Endothelial cell of umbilical vein (primary cell): ENCODE data around the gene GTF3C4. TPM values are rescaled to one million over a fixed set of nuclear protein-coding genes. Genes with fewer than 3 reads are reported as not detected.

ENCODE experiments used
- BruUV-seq: library from RNA; stranded (reverse); fragments of 400-500 nt; replicated peaks from 2 replicates; lab custom pipeline; 2021; lab: Mats Ljungman, UMichigan
- CTCF ChIA-PET: fragments of 300-600, 350-600 bp; sonication (Branson Sonifier 250); formaldehyde crosslinking; loops from one replicate; lab custom pipeline; 2021; ENCODE audit warnings: antibody characterized with exemption, inconsistent platforms; lab: Charles Lee
- POLR2A ChIA-PET: fragments of 300-600, 350-600 bp; sonication (Branson Sonifier 250); formaldehyde crosslinking; loops from one replicate; lab custom pipeline; 2021; ENCODE audit warnings: antibody characterized with exemption, inconsistent platforms; lab: Charles Lee
- DNase-seq: peaks from one replicate; pipeline ENCODE4 v3.0.0-alpha.2; 2011; ENCODE audit warnings: low read depth, low spot score
- FAIRE-seq: peaks from 2 replicates; lab custom pipeline; 2011; peaks lifted over from hg19 to GRCh38; lab: Jason Lieb, UNC
- H2AFZ ChIP-seq: 2 replicates; pipeline ENCODE4 v1.6.0; 2012; ENCODE audit warnings: low read depth, low read length, control low read depth, inconsistent platforms
- H3K27ac ChIP-seq: 2 replicates; pipeline ENCODE4 v1.5.1; 2011; ENCODE audit warnings: low read depth, mild to moderate bottlenecking, control low read depth, low read length, moderate library complexity; ENCODE audit not compliant: insufficient read depth
- H3K27me3 ChIP-seq, 2 experiments: 2 replicates each; pipeline versions ENCODE4 v1.6.0 to v1.6.1; 2011; ENCODE audit warnings: low read length in 2 of 2, mixed read lengths in 1 of 2; ENCODE audit not compliant: control insufficient read depth in 2 of 2, insufficient read depth in 2 of 2
- H3K36me3 ChIP-seq, 2 experiments: 2 replicates in 1 of 2; 3 replicates in 1 of 2; pipeline ENCODE4 v1.5.1; 2011; ENCODE audit warnings: low read length in 2 of 2, mild to moderate bottlenecking in 1 of 2, moderate library complexity in 1 of 2; ENCODE audit not compliant: control insufficient read depth in 2 of 2, insufficient read depth in 2 of 2; ENCODE audit errors: extremely low read depth in 1 of 2
- H3K4me1 ChIP-seq: 3 replicates; pipeline ENCODE4 v1.5.1; 2011; ENCODE audit warnings: mild to moderate bottlenecking, low read length; ENCODE audit not compliant: control insufficient read depth, insufficient read depth; ENCODE audit errors: extremely low read depth
- H3K4me2 ChIP-seq: 2 replicates; pipeline ENCODE4 v1.6.1; 2011; ENCODE audit warnings: low read length, control low read depth, mixed read lengths; ENCODE audit not compliant: insufficient read depth
- H3K4me3 ChIP-seq, 3 experiments: fragments of 200-600 bp in 1 of 3; sonication (generic), shearing (Covaris generic) in 1 of 3; replicated peaks in 1 of 3; 2 replicates each; pipeline ENCODE4 v1.5.1; 2011 to 2016; ENCODE audit warnings: control low read depth in 3 of 3, low read length in 3 of 3, mild to moderate bottlenecking in 2 of 3, inconsistent platforms in 1 of 3, low read depth in 1 of 3, moderate library complexity in 1 of 3; ENCODE audit not compliant: insufficient read depth in 1 of 3
- H3K79me2 ChIP-seq: 2 replicates; pipeline ENCODE4 v1.6.0; 2012; ENCODE audit warnings: low read length, inconsistent platforms; ENCODE audit not compliant: control insufficient read depth, insufficient read depth
- H3K9ac ChIP-seq: replicated peaks from 2 replicates; pipeline ENCODE3; 2011; ENCODE audit warnings: low read length, control low read depth; ENCODE audit not compliant: insufficient read depth; ENCODE audit errors: extremely low read depth
- H3K9me1 ChIP-seq: replicated peaks from 3 replicates; pipeline ENCODE4 v1.6.0; 2011; ENCODE audit warnings: mild to moderate bottlenecking, low read length; ENCODE audit not compliant: control insufficient read depth, insufficient read depth; ENCODE audit errors: extremely low read depth
- H3K9me3 ChIP-seq: replicated peaks from 2 replicates; pipeline ENCODE4 v1.5.1; 2012; ENCODE audit warnings: low read length, inconsistent platforms; ENCODE audit not compliant: control insufficient read depth, insufficient read depth
- H4K20me1 ChIP-seq: replicated peaks from 2 replicates; pipeline ENCODE3; 2011; ENCODE audit warnings: mild to moderate bottlenecking, low read length; ENCODE audit not compliant: control insufficient read depth, insufficient read depth; ENCODE audit errors: extremely low read depth
- CTCF ChIP-seq, 2 donors: IDR thresholded peaks; 1 replicate in 1 of 2; 2 replicates in 1 of 2; pipeline ENCODE4 v1.5.1; 2011; ENCODE audit warnings: low read length in 2 of 2, mild to moderate bottlenecking in 2 of 2, moderate library complexity in 2 of 2, control low read depth in 1 of 2, inconsistent platforms in 1 of 2, low read depth in 1 of 2; ENCODE audit not compliant: insufficient read depth in 1 of 2; ENCODE audit errors: extremely low read depth in 1 of 2
- EZH2 ChIP-seq: IDR thresholded peaks from 2 replicates; pipeline ENCODE4 v1.6.1; 2012; ENCODE audit warnings: borderline replicate concordance, low read depth, mild to moderate bottlenecking, moderate library complexity, low read length, inconsistent platforms; ENCODE audit not compliant: severe bottlenecking
- FOS ChIP-seq: IDR thresholded peaks from 2 replicates; pipeline ENCODE4 v1.6.1; 2011; ENCODE audit warnings: mild to moderate bottlenecking, low read length, moderate library complexity, borderline replicate concordance; ENCODE audit not compliant: insufficient read depth
- GATA2 ChIP-seq: IDR thresholded peaks from 2 replicates; pipeline ENCODE4 v1.7.0; 2011; ENCODE audit warnings: low read depth, mild to moderate bottlenecking, moderate library complexity, mixed read lengths, low read length; ENCODE audit not compliant: insufficient read length, insufficient read depth
- JUN ChIP-seq: IDR thresholded peaks from 2 replicates; pipeline ENCODE4 v1.6.1; 2011; ENCODE audit warnings: borderline replicate concordance, low read depth; ENCODE audit not compliant: insufficient read length, insufficient read depth
- MAX ChIP-seq: IDR thresholded peaks from 2 replicates; pipeline ENCODE4 v1.6.1; 2011; ENCODE audit not compliant: insufficient read depth, insufficient read length
- MYC ChIP-seq: IDR thresholded peaks from one replicate; pipeline ENCODE4 v1.6.1; 2011; ENCODE audit warnings: mild to moderate bottlenecking, low read depth, low read length
- POLR2A ChIP-seq: IDR thresholded peaks from 2 replicates; pipeline ENCODE4 v1.6.1; 2012; ENCODE audit warnings: low read depth, mild to moderate bottlenecking, control low read depth, low read length
- POLR2AphosphoS5 ChIP-seq: IDR thresholded peaks from 2 replicates; pipeline ENCODE4 v1.6.1; 2012; ENCODE audit warnings: low read depth, mild to moderate bottlenecking, control low read depth, low read length, moderate library complexity; ENCODE audit not compliant: insufficient read depth
- dilution Hi-C: fragments of 300-500 bp; cut with MboI; formaldehyde crosslinking; loops from one replicate; pipeline ENCODE4 v1.15.0; 2019; ENCODE audit warnings: low sequenced_read_pairs; ENCODE audit not compliant: extremely low pct_ligation_motif_present
- intact Hi-C: fragments of 100-400 bp; cut with micrococcal nuclease; formaldehyde crosslinking; loops from one replicate; pipeline ENCODE4 v1.10.0; 2022
- polyA plus RNA-seq, 4 experiments: library from polyadenylated mRNA; depleted of rRNA in 3 of 4; stranded (reverse) in 3 of 4; unstranded in 1 of 4; fragments of >200 nt; gene quantifications; 2 replicates each; pipeline versions ENCODE4 v1.2.1 to v1.2.3, GENCODE V29; 2011 to 2012; ENCODE audit warnings: missing spikeins in 1 of 4
- total RNA-seq: library from RNA; stranded (reverse); gene quantifications from 2 replicates; pipeline ENCODE4 v1.2.3, GENCODE V29; 2021

The GTF3C4 gene
- total and polyA plus RNA-seq, 2 donors (not counting 3 experiments of a cell fraction or from before 2014, with no cell fraction given) = 3.3 to 19.2 TPM

GRCh38 chr9:132726576-132727130, 56.4 kb downstream of the GTF3C4 start:
- no peaks in the 10 kb centered on the region for H3K9me3 ChIP-seq
- H3K4me1 ChIP-seq = no peaks in the 10 kb centered on the region
- H3K27me3 ChIP-seq = no peaks in the 10 kb centered on the region
- TF ChIP-seq CTCF (IDR thresholded peaks at IDR 0.05; ENCODE audit: extremely low read depth in 1 of 2, insufficient read depth in 1 of 2, low read depth in 1 of 2, low read length in 2 of 2) = no peak
- no peak for TF ChIP-seq JUN
- no peak for TF ChIP-seq MYC
- no peak for TF ChIP-seq EZH2
- TF ChIP-seq GATA2 = no peak
- TF ChIP-seq FOS = no peak
- no peak for TF ChIP-seq POLR2AphosphoS5
- no peak for TF ChIP-seq POLR2A
- no peak for TF ChIP-seq MAX
- H2AFZ ChIP-seq = no peak overlapping the region
- no peak overlapping the region for H3K27ac ChIP-seq
- H3K4me3 ChIP-seq = no peak overlapping the region
- dilution Hi-C loops = no loop called here
- DNase-seq = no peak
- POLR2A ChIA-PET = no interaction called here
- no peaks in the 10 kb centered on the region for H3K9me1 ChIP-seq
- no peak overlapping the region for H3K9ac ChIP-seq
- FAIRE-seq = no peak
- no peaks in the 10 kb centered on the region for H3K79me2 ChIP-seq
- intact Hi-C loops = no loop called here
- CTCF ChIA-PET = no interaction called here
- no peaks in the 10 kb centered on the region for H3K36me3 ChIP-seq
- H4K20me1 ChIP-seq = no peaks in the 10 kb centered on the region
- no TSS peak for BruUV-seq
- no peak overlapping the region for H3K4me2 ChIP-seq
